OCI-M2 (cell line): Measurements from ENCODE around the gene GJA9.
A peak's percentile ranks its signal among the peaks of the same experiment; 100 is the strongest.
"Not testable (repeated sequence)": the region's sequence is repeated elsewhere in the genome, so short reads cannot be mapped to it uniquely, and the experiment has no call there.

ENCODE experiments used
- DNase-seq: peaks from one replicate; lab custom pipeline; 2025; ENCODE audit not compliant: unreplicated experiment; lab: John Stamatoyannopoulos, UW

Gene GJA9

DNA sequence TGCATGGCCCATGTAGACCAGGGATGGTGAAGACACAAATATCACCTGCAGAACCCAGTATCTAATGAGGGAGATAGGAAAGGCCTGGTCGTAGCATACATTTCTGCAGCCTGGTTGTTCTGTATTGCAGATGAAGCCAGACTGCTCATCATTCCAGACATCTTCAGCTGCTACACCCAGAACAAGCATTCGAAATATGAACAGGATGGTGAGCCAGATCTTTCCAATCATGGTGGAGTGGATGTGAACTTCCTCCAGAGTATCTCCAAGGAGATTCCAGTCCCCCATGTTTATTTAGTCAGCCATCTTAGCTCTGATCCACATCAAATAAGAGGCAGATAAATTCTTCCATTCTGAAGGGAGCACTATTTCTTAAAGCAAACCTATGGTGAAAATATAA is 5.6 kb downstream of the GJA9 start:
- DNase-seq, result no peak

DNA sequence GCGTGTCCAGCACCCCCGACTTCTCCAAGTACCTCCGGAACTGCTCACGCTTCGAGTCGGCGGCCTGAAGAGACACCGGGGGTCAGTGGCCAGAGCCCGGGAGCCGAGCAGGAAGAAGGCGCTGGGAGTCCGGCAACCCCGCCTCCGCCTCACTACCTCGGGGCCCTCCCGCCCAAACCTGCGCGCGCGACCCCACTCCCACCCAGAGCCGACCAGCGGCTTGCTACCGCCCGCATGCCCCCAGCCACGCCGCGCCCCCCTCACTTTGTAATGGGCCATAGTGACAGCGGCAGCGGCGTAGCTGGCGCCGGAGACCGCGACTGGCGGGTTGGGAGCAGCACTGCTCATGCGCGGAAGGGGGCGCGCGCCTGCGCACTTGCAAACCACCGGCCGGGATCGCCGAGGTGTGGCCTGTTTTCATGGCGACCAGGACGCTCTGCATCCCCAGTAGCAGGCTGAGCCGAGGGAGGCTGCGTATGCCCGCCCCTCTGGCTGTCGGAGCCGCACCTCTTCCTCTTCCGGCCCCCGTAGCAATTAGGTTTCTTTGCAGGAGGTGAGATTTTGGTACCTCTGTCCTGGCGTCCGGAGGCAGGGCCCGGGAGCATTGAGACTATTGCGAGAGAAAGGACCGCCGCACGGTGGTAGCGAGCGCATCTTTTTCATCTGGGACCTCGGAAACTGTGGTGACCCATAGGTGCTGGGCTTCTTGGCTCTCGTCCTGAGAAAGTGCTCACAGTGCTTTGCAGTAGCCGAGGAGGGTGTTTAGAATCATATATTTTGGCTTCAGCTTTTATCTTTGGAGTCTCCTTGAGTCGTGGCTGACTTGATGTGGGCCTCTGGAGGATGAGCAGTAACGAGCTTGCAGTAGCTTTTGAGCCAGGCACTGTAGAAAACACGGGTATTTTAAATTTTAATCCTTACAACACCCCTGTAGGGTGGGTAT is 8.1 kb downstream of the GJA9 start, which contains the start of gene MYCBP:
MYCBP (minus strand) TSS at position 322 of the 943 bp plus-strand sequence; CDS start at position 279, 43 bp downstream.
- DNase-seq, result peak; percentile 55

DNA sequence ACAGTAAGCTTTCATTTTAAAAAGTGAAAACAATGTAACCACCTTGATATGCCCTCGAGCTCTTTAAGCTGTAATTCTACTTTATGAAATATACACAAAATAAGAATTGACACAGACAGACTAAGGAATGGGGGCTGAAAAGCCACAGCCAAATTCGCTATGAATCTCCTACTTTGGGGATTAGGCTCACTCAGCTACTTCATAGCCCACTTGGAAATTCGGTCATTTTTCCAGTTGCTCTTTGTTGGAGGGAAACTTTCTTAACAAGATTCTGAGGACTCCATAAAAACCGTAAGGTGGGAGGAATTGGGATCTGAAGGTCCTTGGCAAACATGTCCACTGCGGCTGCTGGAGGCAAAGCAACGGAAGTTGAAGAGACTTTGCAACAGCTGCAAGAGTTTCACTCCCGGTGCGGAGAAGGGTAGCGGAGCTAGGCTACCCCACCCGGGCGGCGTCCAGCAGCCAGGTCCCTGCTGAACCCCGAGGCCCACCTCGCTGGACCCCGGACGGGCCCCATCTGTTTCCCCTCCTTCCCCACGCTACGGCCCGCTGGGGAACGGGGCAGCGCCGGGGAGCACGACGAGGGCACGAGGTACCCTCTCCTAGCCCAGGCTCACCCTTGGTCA is 8.9 kb downstream of the GJA9 start:
- no peak for DNase-seq

DNA sequence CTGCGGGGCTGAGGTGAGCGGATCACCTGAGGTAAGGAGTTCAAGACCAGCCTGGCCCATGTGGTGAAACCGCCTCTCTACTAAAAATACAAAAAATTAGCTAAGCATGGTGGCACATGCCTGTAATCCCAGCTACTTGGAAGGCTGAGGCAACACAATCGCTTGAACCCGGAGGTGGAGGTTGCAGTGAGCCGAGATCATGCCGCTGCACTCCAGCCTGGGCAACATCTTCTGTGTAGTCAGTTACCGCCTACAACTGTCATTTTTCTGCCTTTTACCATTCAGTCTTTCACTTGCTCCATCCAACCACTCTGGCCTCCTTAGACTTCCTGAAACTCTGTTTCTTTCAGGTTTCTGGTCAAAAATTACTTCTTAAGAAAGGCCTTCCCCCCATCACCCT is 10.4 kb downstream of the GJA9 start:
- no peak for DNase-seq

DNA sequence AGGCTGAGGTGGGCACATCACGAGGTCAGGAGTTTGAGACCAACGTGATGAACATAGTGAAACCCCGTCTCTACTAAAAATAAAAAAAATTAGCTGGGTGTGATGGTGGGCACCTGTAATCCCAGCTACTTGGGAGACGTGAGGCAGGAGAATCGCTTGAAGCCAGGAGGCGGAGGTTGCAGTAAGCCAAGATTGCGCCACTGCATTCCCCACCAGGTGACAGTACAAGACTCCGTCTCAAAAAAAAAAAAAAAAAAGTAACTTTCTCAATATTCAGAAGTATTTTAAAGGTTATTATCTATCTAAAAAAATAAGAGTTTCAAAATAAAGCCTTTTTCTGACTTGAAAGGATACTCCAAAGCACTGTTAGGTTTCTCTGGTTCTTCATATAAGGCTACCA is 14.2 kb downstream of the GJA9 start:
- no peak for DNase-seq

DNA sequence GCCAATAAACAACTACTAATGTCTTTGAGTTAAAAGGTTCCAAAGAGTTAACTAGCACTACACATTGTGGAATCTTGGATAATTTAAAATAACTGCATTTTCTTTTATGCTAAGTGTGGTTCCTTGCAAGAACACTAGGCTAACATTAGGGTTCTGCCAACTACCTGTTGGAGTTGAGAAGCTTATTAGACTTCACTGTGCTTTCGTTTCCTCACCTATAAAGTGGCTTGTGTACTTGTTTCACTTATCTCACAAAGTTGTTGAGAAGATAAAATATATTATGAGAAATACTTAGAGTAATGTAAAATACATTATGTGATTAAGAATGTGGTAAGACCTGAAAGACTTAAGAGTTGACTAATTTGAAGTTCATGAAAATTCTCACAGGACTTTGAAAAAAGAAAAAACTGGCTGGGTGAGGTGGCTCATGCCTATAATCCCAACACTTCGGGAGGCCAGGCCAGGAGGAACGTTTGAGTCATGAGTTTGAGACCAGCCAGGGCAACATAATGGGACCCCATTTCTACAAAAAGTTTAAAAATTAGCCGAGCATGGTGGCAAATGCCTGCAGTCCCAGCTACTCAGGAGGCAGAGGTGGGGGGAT is 16.2 kb downstream of the GJA9 start:
- no peak for DNase-seq

DNA sequence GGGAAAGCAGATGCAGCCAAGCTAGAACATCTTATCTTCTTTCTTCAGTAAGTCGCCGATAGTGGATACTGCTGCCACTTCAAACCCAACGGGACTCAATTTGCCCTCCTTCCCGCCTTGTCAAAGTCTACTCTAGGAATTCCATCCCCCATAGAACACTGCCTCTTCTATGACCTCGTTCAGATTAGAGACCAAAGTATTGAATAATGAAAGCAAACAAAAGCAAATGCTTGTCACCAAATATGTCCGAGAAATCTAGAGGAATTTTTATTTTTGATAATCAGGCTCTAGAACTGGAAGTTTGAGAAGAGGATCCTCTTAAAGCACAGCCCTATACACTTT is 21.0 kb downstream of the GJA9 start:
- no peak for DNase-seq

DNA sequence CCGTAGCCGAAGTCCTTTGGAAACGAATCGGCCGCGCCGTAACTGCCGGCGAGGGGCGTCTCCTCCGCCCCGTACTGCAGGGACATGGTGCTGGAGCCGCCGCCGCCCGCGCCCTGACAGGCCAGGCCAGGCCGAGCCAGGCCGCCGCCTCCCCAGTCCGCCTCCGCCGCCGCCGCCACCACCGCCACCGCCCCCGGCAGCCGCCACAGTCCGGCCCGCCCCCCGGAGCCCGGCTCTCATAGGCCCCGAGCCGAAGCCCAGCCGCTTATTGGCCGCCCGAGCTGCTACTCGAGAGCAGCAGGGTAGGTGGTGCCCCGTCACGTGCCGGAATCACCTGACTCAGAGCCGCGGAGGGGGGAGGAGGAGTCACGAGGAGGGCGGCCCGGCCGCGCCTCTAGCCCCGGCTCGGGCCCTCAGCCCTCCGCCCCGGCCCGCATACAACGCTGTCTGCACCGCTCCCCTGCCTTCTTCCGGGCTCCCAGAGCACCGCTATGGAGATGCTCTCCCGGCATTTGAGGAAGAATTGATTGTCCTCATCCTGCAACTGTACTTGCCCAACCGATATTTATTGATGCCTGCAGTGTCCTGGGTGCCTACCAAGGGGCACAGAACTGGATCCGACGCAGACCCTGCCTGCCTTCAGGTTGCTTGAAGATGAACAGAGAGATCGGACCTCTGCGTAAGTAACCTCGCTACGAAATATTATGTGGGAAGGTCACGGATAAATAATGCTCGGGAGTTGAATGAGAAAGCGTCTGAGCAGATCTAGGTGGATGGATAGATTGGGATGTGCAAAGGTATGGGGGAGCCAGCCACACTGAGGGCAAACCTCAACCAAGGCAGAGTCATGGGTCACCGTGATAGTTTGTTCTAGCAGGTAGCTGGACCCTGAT is 21.6 kb downstream of the GJA9 start, which contains the start of gene RRAGC:
RRAGC (minus strand) TSS at position 212 of the 893 bp plus-strand sequence; CDS start at position 86, 126 bp downstream.
- DNase-seq, result peak; percentile 87

DNA sequence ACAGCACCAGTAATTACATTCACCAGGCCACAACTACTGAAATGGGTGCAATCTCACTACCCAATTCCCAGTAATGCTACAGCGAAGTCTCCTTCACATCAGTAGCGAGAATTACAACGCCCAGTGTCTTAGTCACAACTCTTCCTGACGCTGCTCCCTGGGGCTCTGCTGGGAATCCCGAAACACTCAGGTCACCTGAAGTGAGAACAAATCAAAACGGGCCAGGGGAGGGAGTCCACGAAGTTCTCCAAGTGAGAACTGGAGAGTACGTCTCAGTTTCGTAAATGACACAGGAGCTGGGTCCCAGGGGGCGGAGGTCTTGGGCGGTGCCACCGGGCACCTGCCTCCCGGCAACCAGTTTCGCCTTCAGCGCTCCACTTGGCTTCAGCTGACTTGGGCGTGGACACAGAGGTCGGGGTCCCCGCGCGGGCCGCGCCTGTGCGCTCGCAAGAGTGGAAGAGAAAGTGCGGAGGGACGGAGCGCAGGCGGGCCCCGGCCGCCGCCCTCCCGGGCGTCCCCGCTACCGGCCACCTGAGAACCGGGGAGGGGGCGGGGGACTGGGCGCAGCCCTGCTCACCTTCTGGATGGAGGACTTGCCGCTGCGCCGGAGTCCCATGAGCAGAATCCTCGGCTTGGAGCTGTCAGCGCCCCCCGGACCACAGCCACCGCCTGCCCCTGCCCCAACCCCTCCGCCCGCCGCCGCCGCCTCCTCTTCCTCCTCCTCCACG is 22.4 kb downstream of the GJA9 start:
- DNase-seq, result no peak

DNA sequence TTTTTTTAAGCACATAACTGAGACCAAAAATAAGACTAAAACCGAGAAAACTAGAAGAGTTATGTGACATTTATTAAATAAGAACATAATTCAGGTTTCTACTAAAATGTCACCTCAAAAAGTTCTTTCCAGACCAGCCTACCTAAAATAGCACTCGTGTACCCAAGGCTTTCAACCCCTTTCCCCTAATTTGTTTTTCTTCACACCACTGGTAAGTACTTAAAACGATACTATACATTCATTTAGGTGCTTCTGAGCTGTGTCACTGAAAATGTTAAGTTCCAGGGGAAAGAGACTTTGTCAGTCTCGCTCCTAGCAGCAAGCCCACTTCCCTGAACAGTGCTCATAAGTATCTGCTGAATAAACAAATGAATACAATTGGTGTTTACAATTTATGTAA is 28.6 kb downstream of the GJA9 start:
- no peak for DNase-seq

DNA sequence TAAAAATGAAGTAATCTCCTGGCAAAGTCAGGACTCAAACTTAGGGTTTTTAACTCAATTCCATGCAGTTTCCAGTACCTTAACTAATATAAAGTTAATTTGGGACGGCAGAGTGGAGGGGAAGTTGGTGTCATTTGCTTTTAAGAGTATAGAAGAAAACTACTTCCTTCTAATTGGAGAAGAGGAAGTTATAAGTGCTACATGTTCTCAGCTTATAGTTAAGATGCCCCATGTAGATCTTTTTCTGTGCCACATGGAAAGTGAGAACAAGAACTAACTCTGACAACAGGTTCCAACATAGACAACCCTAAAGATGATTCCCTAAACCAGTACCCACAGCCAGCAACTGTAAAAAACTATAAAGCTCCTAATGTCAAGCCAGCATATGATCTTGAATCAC is 33.3 kb downstream of the GJA9 start:
- DNase-seq, result no peak

DNA sequence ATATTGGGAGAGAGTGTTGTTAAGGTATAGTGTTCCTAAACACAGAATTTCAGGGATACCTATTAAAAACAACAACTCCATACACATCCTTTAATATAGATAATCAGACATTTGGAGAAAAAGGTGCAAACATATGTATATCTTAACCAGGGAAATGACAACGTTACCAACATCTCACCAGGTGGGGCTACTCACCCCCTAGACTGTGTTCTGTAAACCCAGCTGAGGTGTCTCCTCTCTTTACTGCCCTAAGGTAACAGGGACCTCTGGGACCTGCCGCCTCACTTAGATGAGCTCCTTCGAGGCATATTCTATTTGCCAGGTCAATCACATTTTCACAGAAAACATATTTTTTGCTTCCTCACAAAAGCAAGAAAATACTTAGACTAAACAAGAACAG is 35.2 kb downstream of the GJA9 start:
- no peak for DNase-seq

DNA sequence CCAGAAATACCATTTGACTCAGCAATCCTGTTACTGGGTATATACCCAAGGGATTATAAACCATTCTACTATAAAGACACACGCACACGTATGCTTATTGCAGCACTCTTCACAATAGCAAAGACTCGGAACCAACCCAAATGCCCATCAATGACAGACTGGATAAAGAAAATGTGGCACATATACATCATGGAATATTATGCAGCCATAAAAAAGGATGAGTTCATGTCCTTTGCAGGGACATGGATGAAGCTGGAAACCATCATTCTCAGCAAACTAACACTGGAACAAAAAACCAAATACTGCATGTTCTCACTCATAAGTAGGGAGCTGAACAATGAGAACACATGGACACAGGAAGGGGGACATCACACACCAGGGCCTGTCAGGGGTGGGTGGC is 36.3 kb downstream of the GJA9 start:
- not testable (repeated sequence) for DNase-seq

DNA sequence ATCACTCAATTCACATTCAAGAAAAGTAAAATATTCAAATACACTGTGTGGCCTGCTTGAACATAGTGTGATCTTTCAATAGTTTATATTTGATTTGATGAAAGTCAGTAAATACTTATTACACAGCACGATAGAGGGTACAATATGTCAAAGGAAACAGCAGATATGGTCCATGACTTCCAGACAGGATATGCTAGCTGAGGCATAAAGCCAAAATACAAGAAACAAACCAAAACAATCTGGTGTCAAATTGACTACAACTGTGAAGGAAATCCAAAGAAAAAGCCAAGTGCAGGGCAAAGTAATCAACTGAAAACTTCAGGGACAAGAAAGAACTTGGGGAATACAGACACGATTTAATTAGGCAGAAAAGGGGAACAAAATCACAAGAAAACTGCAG is 41.1 kb downstream of the GJA9 start:
- DNase-seq, result no peak

DNA sequence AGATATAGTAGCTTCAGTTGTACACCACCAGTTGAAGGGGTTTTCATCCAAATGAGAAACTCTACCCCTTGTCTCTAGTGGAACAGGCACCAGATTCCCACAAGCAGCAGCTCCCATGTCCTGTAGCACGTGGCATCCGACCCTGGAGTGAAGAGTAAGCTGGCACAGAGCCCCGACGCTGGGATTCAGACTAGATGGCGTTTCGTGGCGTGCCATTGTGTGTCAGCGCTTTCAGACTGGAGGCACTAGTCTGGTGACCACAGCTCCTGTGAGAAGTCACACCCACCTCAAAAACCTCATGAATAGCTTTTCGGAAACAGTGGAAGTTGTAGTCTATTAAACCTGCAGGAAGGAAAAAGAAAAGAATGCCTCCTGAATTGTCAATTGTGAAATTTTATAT is 42.0 kb downstream of the GJA9 start:
- DNase-seq, result no peak

DNA sequence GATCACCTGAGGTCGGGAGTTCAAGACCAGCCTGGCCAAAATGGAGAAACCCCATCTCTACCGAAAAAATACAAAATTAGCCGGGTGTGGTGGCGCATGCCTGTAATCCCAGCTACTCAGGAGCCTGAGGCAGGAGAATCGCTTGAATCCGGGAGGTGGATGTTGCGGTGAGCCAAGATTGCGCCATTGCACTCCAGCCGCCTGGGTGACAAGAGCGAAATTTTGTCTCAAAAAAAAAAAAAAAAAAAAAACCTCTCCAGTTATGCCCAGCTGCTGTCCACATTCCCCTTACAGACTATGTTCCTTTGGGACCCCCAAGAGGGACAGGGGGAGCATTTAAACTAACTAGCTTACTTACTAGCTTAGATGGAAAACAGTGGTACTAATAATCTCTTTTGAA is 45.1 kb downstream of the GJA9 start:
- DNase-seq, result not testable (repeated sequence)

DNA sequence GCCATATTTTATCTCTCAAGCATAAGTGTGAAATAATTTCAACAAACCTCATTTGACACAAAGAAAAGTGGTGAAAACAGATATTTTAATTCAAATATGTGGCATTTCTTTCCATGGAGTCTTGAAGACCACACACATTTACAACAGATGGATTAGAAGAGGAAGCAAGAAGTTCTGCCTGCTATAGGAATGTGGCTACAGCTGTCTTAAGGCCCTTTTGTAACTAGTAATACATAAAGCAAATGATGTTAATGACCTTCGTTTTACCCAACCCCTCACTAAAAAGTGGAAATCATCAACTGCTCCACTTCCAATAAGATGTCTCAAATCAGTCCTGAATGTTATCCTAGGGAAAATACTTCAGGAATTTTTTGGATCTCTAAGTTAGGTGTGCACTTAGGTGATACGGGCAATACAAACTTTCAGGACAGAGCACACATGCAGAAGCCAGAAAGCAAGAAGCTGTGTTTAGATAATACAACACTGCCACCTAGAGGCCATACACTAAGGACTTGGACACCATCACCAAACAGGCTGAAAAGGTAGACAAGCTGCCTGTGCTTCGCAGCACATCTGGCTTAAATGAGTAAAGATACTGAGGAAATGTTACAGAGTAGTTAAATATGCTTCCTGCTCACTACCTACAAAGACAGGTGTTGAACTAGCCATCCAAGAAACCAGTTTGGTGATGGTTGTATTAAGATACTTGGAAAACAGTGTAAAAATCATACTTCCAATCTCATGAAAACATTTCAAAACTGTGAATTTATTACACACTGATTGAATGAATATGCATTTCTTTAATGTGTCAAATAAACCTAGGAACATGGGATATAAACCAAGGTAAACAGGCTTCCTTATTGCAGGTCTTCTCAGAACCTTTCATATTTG is 46.2 kb downstream of the GJA9 start:
- peak; percentile 17 for DNase-seq

DNA sequence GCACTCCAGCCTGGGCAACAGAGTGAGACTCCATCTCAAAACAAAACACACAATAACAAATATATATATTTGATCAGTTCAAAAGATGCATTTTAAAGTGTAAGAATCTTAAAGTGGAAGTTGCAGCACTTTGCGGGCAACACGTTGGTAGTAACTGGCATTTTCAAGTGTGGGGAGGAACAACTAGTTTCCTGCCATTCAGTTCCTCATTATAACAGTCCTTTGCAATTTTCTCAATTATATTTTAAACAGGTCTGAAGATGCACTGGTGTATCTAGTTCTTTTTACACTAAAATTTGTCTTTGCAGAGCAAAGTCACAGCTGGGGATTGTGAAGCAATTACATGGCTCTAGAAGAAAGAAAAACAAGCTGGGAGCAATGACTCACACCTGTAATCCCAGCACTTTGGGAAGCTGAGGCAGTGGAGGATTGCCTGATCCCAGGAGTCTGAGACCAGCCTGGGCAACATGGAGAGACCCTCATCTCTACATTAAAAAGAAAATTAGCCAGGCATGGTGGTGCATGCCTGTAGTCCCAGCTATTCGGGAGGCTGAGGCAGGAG is 47.1 kb downstream of the GJA9 start:
- DNase-seq, result no peak

DNA sequence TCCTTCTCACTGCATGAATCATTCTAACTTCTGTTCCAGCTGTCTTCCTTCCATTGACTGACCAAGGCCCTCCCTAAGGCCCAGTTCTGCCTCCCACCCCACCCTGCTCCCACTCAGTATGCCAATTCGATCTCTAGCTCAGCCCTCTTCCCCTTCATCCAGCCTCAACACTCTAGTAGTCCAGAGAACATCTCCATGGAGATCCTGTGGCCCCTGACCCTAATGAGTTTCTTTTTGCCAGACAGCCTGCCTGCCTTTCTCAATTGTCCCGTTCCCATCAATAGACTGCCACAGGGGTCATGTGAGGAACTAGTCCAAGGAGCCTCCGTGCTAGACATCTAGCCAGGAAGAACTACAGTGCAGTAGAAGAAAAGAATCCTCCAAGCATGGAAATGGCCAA is 48.2 kb downstream of the GJA9 start:
- DNase-seq, result no peak
